Spleen (tissue), 7 donors: ENCODE results near the gene HUS1B.

ENCODE experiments used
- POLR2A ChIP-seq, 3 donors: fragments of 450-650 bp; IDR thresholded peaks; one replicate each; pipeline ENCODE4 v1.5.1; 2017; ENCODE audit warnings: antibody characterized with exemption in 3 of 3, mild to moderate bottlenecking in 1 of 3
- POLR2AphosphoS5 ChIP-seq, 3 donors: sonication (generic); formaldehyde crosslinking; IDR thresholded peaks; one replicate each; pipeline ENCODE4 v1.5.1; 2017; ENCODE audit warnings: antibody characterized with exemption in 3 of 3
- TF ChIP-seq, protein P1 (sequence below), 11 experiments: fragments of 200-600 bp in 7 of 11; fragments of 450-650 bp in 4 of 11; sonication (generic) in 4 of 11; IDR thresholded peaks in 8 of 11; conservative IDR thresholded peaks in 3 of 11; 1 replicate in 7 of 11; 2 replicates in 4 of 11; pipeline versions ENCODE4 v1.4.0 to v1.8.0; 2016 to 2021; ENCODE audit warnings: antibody characterized with exemption in 11 of 11, inconsistent platforms in 4 of 11, mild to moderate bottlenecking in 1 of 11
- donor health status: DM: no; HTN: no; CAD: no; lungs with moderate emphysema.
- donor health status: DM: no; HTN: no; CAD: no.
- donor health status: DM: no; HTN: no; CAD: no.

GRCh38 chr6:692858-693722 is 36.2 kb upstream of the HUS1B start, which contains the start of gene EXOC2:
- TF ChIP-seq, protein P1, sequence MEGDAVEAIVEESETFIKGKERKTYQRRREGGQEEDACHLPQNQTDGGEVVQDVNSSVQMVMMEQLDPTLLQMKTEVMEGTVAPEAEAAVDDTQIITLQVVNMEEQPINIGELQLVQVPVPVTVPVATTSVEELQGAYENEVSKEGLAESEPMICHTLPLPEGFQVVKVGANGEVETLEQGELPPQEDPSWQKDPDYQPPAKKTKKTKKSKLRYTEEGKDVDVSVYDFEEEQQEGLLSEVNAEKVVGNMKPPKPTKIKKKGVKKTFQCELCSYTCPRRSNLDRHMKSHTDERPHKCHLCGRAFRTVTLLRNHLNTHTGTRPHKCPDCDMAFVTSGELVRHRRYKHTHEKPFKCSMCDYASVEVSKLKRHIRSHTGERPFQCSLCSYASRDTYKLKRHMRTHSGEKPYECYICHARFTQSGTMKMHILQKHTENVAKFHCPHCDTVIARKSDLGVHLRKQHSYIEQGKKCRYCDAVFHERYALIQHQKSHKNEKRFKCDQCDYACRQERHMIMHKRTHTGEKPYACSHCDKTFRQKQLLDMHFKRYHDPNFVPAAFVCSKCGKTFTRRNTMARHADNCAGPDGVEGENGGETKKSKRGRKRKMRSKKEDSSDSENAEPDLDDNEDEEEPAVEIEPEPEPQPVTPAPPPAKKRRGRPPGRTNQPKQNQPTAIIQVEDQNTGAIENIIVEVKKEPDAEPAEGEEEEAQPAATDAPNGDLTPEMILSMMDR (IDR thresholded peaks at IDR 0.05 in 8 of 11, conservative IDR thresholded peaks at IDR 0.05 in 3 of 11) = peak in 1 of 11 experiments; percentile 12
- TF ChIP-seq POLR2AphosphoS5 (IDR thresholded peaks at IDR 0.05) (peak; percentile 92 to 97 (median 94)), POLR2A (IDR thresholded peaks at IDR 0.05) (peak in 2 of 3 donors; percentile 45 to 59)
